GM21390 (cell line): Measurements from ENCODE around the gene FZD4.
A peak's percentile ranks its signal among the peaks of the same experiment; 100 is the strongest.
"Not testable (repeated sequence)": the region's sequence is repeated elsewhere in the genome, so short reads cannot be mapped to it uniquely, and the experiment has no call there.

Source experiments
- ATAC-seq: cut with Tn5 transposase; IDR thresholded peaks from one replicate; pipeline ENCODE4 v1.9.1; 2021; ENCODE audit not compliant: unreplicated experiment

FZD4 gene

GRCh38 chr11:86977441-86978050 is 22.4 kb upstream of the FZD4 start:
- ATAC-seq: no peak

GRCh38 chr11:86972734-86973133 is 17.5 kb upstream of the FZD4 start:
- no peak for ATAC-seq

- ATAC-seq: no peak
These were observed 14.1 kb upstream of the FZD4 start for GRCh38 chr11:86969258-86969657.

GRCh38 chr11:86967601-86968000 is 12.4 kb upstream of the FZD4 start:
- ATAC-seq: not testable (repeated sequence)

GRCh38 chr11:86957976-86958646 is 2.9 kb upstream of the FZD4 start:
- no peak for ATAC-seq

- no peak for ATAC-seq
These were observed 1.7 kb upstream of the FZD4 start for GRCh38 chr11:86956905-86957195.

- no peak for ATAC-seq
These were observed 159 bp downstream of the FZD4 start for GRCh38 chr11:86955111-86955360.

GRCh38 chr11:86954269-86955110 is 705 bp downstream of the FZD4 start:
- ATAC-seq: peak; percentile 0

GRCh38 chr11:86952221-86952875 is 2.8 kb downstream of the FZD4 start:
- ATAC-seq: no peak

GRCh38 chr11:86951706-86952105 is 3.5 kb downstream of the FZD4 start:
- ATAC-seq: no peak

- ATAC-seq: no peak
These were observed 4.6 kb downstream of the FZD4 start for GRCh38 chr11:86950661-86950995.

GRCh38 chr11:86949995-86950660 is 5.1 kb downstream of the FZD4 start:
- no peak for ATAC-seq

- ATAC-seq: no peak
These were observed 6.5 kb downstream of the FZD4 start for GRCh38 chr11:86948733-86949132.

GRCh38 chr11:86947541-86947940 is 7.7 kb downstream of the FZD4 start:
- ATAC-seq: no peak

GRCh38 chr11:86943505-86943904 is 11.7 kb downstream of the FZD4 start:
- not testable (repeated sequence) for ATAC-seq

- ATAC-seq: no peak
These were observed 13.2 kb downstream of the FZD4 start for GRCh38 chr11:86941871-86942599.

- ATAC-seq: no peak
These were observed 13.9 kb downstream of the FZD4 start for GRCh38 chr11:86941077-86941870.

GRCh38 chr11:86940122-86940777 is 14.9 kb downstream of the FZD4 start:
- ATAC-seq: no peak
